Breast epithelium (tissue), 3 donors: Measurements from ENCODE around the gene C14orf180.

Experiments
- POLR2A ChIP-seq: fragments of 450-650 bp; IDR thresholded peaks from one replicate; pipeline ENCODE4 v1.6.1; 2016; ENCODE audit warnings: antibody characterized with exemption, mild to moderate bottlenecking, moderate library complexity
- POLR2AphosphoS5 ChIP-seq, 3 donors: sonication (generic); formaldehyde crosslinking; IDR thresholded peaks; one replicate each; pipeline ENCODE4 v1.6.1; 2017; ENCODE audit warnings: antibody characterized with exemption in 3 of 3
- TF ChIP-seq, protein P1 (sequence below), 3 donors: fragments of 450-650 bp; IDR thresholded peaks; one replicate each; pipeline ENCODE4 v1.5.1; 2016 to 2017; ENCODE audit warnings: antibody characterized with exemption in 3 of 3, mild to moderate bottlenecking in 3 of 3, moderate library complexity in 3 of 3

DNA sequence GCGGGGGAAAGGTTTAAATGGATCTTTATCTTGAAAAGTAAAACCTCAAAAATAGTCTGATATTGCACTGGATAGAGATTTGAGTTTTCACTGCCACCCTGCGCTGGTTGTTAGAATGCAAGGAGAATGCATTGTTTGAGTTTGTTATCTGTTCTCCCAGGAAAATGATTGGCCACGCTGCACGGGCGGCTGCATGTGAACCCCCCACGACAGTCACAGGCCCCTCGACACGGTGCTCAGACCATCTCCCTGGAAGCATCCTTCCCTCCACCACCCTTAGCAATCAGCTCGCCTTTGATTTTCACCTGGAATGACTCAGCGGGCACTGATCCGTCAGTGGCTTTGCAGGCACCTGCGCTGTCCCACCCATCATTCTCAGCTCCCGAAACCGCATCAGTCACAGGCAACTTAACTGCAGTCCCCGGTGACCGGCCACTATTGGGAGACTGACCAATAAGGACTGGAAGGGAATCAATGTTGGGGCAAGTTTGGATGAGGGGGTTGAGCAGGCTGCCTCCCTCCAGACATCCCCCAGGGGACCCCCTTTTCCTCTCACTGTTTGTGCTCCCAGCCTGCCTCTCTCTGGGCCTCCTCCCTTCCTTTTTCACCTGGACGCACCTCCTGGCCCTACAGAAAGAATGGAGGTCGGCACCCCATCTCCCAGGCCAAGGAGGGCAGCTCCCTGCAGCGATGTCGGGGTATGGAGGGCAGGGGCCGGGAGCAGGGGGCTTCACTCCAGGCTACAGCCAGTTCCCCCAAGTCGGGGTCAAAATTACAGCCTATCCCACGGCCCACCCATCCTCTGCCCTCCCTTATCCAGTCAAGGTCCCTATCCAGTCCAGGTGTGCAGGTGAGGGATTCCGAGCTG, 28.5 kb upstream of the C14orf180 start:
- TF ChIP-seq POLR2A (no peak), POLR2AphosphoS5 (IDR thresholded peaks at IDR 0.05) (no peak)
- TF ChIP-seq, protein P1, sequence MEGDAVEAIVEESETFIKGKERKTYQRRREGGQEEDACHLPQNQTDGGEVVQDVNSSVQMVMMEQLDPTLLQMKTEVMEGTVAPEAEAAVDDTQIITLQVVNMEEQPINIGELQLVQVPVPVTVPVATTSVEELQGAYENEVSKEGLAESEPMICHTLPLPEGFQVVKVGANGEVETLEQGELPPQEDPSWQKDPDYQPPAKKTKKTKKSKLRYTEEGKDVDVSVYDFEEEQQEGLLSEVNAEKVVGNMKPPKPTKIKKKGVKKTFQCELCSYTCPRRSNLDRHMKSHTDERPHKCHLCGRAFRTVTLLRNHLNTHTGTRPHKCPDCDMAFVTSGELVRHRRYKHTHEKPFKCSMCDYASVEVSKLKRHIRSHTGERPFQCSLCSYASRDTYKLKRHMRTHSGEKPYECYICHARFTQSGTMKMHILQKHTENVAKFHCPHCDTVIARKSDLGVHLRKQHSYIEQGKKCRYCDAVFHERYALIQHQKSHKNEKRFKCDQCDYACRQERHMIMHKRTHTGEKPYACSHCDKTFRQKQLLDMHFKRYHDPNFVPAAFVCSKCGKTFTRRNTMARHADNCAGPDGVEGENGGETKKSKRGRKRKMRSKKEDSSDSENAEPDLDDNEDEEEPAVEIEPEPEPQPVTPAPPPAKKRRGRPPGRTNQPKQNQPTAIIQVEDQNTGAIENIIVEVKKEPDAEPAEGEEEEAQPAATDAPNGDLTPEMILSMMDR (IDR thresholded peaks at IDR 0.05), result no peak
